Measurements from ENCODE around the gene SLC26A8. TPM values are rescaled to one million over a fixed set of nuclear protein-coding genes. Genes with fewer than 3 reads are reported as not detected.
A peak's percentile ranks its signal among the peaks of the same experiment; 100 is the strongest.

SLC26A8 gene
- total RNA-seq, 4 donors from 2014 or later, result 0.13 to 0.89 (median 0.60) TPM

DNA sequence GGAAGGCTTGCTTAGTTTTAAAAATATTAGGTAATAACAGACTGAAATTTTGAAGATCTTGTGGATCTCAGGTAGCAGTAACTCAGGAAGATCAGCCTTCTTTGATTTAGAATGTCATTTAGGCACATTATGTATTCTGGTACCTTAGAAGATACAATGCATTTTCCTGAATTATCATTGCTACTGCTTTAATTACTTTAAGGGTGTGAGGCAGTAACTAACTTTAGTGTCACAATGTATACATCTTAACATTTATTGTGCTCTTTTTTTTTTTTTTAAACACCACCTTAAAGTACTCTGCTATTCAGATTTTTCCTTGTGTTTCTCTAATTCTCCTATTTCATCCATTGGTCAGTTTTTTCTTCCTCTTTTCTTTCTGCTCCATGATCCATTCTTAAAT lies 16.5 kb upstream of the SLC26A8 start:
- H3K9me3 ChIP-seq, result no peaks in the 10 kb centered on the region
- TF ChIP-seq, protein P1, sequence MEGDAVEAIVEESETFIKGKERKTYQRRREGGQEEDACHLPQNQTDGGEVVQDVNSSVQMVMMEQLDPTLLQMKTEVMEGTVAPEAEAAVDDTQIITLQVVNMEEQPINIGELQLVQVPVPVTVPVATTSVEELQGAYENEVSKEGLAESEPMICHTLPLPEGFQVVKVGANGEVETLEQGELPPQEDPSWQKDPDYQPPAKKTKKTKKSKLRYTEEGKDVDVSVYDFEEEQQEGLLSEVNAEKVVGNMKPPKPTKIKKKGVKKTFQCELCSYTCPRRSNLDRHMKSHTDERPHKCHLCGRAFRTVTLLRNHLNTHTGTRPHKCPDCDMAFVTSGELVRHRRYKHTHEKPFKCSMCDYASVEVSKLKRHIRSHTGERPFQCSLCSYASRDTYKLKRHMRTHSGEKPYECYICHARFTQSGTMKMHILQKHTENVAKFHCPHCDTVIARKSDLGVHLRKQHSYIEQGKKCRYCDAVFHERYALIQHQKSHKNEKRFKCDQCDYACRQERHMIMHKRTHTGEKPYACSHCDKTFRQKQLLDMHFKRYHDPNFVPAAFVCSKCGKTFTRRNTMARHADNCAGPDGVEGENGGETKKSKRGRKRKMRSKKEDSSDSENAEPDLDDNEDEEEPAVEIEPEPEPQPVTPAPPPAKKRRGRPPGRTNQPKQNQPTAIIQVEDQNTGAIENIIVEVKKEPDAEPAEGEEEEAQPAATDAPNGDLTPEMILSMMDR (IDR thresholded peaks at IDR 0.05), result no peak
- TF ChIP-seq POLR2A (IDR thresholded peaks at IDR 0.05), result no peak
- no peak for DNase-seq
- no peak overlapping the region for H3K4me3 ChIP-seq (replicated peaks in 1 of 3)
- intact Hi-C loops (cut with DNase I), result no loop called here
- H3K4me1 ChIP-seq, result peaks cover 32 to 38% of the 10 kb centered on the region in 2 donors
- H3K27me3 ChIP-seq, result no peaks in the 10 kb centered on the region
- no peaks in the 10 kb centered on the region for H3K36me3 ChIP-seq
- no peak overlapping the region for H3K27ac ChIP-seq

GRCh38 chr6:36039112-36039511 lies 14.7 kb upstream of the SLC26A8 start:
- no peak for DNase-seq
- peaks cover 49 to 50% of the 10 kb centered on the region in 2 donors for H3K4me1 ChIP-seq
- H3K4me3 ChIP-seq (replicated peaks in 1 of 3), result no peak overlapping the region
- no peak for TF ChIP-seq POLR2A (IDR thresholded peaks at IDR 0.05)
- TF ChIP-seq, protein P1 (IDR thresholded peaks at IDR 0.05), result no peak
- no peaks in the 10 kb centered on the region for H3K9me3 ChIP-seq
- H3K36me3 ChIP-seq, result no peaks in the 10 kb centered on the region
- no peaks in the 10 kb centered on the region for H3K27me3 ChIP-seq
- H3K27ac ChIP-seq, result no peak overlapping the region
- intact Hi-C loops (cut with DNase I), result no loop called here

DNA sequence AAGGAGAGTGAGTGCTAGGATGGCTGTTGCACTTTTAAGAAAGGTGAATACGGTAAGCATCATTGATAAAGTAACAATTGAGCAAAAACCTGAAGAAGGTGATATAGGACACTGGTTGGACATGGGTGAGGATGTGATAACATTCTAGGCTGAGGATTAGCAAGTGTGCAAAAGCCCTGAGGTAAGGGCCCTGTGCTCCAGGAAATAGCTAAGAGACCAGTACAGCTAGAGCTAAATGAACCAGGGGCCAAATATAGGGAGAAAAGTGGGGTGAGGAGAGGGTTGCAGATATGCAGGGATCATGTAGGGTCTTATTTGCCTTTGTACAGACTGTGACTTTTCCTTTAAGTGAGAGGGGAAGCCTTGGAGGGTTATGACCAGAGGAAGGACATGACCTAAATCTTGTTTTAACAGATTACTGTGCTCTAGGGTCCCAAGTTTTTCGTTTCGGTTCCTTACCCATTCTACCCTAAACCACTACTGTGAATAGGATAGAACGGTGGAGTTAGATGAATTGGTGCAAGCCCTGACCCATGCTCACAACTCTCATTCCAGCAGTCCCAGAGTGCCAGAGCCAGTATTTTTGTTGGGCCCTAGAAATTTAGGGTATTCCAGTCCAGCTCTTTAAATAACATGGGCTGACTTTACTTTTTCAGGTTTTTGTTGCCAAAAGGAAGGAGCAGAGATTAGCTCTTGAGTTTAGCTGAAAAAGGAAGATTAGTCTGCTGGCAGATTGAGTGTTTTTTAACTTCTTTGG lies 13.9 kb upstream of the SLC26A8 start:
- Histone ChIP-seq H3K27ac (no peak overlapping the region), H3K36me3 (no peaks in the 10 kb centered on the region), H3K9me3 (no peaks in the 10 kb centered on the region), H3K4me1 (peaks cover 57 to 58% of the 10 kb centered on the region in 2 donors), H3K27me3 (no peaks in the 10 kb centered on the region), H3K4me3 (replicated peaks in 1 of 3) (no peak overlapping the region)
- intact Hi-C loops (cut with DNase I), result no loop called here
- 48 to 50% methylated on average over 4 of the region's 4 CpGs for WGBS, 2 donors
- TF ChIP-seq, protein P1 (IDR thresholded peaks at IDR 0.05), result no peak
- no peak for TF ChIP-seq POLR2A (IDR thresholded peaks at IDR 0.05)
- no peak for DNase-seq

- Histone ChIP-seq H3K4me3 (replicated peaks in 1 of 3) (no peak overlapping the region), H3K36me3 (no peaks in the 10 kb centered on the region), H3K27ac (no peak overlapping the region), H3K9me3 (no peaks in the 10 kb centered on the region), H3K27me3 (no peaks in the 10 kb centered on the region), H3K4me1 (peaks cover 68 to 82% of the 10 kb centered on the region in 2 donors)
- DNase-seq, result no peak
- intact Hi-C loops (cut with DNase I), result no loop called here
- WGBS, 2 donors, result 75 to 90% methylated on average over 4 of the region's 4 CpGs
- TF ChIP-seq, protein P1 (IDR thresholded peaks at IDR 0.05), result no peak
- no peak for TF ChIP-seq POLR2A (IDR thresholded peaks at IDR 0.05)
Observed at GRCh38 chr6:36035225-36035624, 10.8 kb upstream of the SLC26A8 start.

DNA sequence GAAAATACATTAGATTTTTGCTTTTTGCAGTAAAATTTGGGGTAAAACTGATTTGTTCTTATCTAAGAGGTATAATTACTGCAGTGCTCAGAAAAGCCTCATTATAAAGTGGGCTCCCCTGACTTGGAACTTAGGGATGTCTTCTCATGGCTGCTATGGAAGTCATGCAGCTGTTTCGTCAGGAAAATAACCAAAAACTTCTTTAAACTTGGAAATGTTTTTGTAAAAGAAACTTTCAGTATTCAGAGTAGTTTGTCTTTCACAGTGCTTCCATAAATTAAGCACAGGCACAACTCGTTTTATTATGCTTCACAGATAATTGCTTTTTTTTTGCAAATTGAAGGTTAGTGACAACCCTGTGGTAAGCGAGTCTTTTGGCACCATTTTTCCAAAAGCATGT lies 10.0 kb upstream of the SLC26A8 start:
- no peak for DNase-seq
- intact Hi-C loops (cut with DNase I), result no loop called here
- peaks cover 73 to 81% of the 10 kb centered on the region in 2 donors for H3K4me1 ChIP-seq
- H3K36me3 ChIP-seq, result no peaks in the 10 kb centered on the region
- no peak overlapping the region for H3K4me3 ChIP-seq (replicated peaks in 1 of 3)
- no peaks in the 10 kb centered on the region for H3K9me3 ChIP-seq
- no peaks in the 10 kb centered on the region for H3K27me3 ChIP-seq
- TF ChIP-seq POLR2A (IDR thresholded peaks at IDR 0.05), result no peak
- TF ChIP-seq, protein P1 (IDR thresholded peaks at IDR 0.05), result no peak
- WGBS, 2 donors, result 50 to 53% methylated on average over 3 of the region's 3 CpGs
- peak overlapping the region in 1 of 3 donors; percentile 2 for H3K27ac ChIP-seq
